K562 (cell line): ENCODE data around the gene B3GNT4. TPM values are rescaled to one million over a fixed set of nuclear protein-coding genes. Genes with fewer than 3 reads are reported as not detected.
A peak's percentile ranks its signal among the peaks of the same experiment; 100 is the strongest.

ENCODE experiments used
- ATAC-seq: fragments of 200-7000 bp; cut with Tn5 transposase; 3 replicates; pipeline ENCODE4 v1.9.1; 2020; ENCODE audit warnings: moderate library complexity
- BruUV-seq: library from RNA; stranded (reverse); fragments of 400-500 nt; replicated peaks from 2 replicates; lab custom pipeline; 2021; lab: Mats Ljungman, UMichigan
- CTCF ChIA-PET: fragments of 300-600 bp; formaldehyde crosslinking; extraction: SDS; loops from one replicate; lab custom pipeline; 2021; ENCODE audit warnings: low intra/inter-chr PET ratio; lab: Yijun Ruan, JAX
- POLR2A ChIA-PET: fragments of 300-600, 350-650 bp; sonication (Branson Sonifier 250); formaldehyde crosslinking; extraction: SDS; loops from one replicate; lab custom pipeline; 2021; ENCODE audit warnings: antibody characterized with exemption, inconsistent platforms; lab: Yijun Ruan, JAX
- DNase-seq, 4 experiments: peaks; one replicate each; pipeline versions ENCODE4 v3.0.0 to v3.0.0-alpha.2; 2011 to 2018; ENCODE audit warnings: low spot score in 3 of 4, mixed read lengths in 3 of 4; ENCODE audit errors: extremely low read depth in 1 of 4
- FAIRE-seq: peaks from 2 replicates; lab custom pipeline; 2011; peaks lifted over from hg19 to GRCh38; lab: Jason Lieb, UNC
- H2AFZ ChIP-seq: 2 replicates; pipeline ENCODE4 v1.6.0; 2011; ENCODE audit warnings: low read depth, low read length, control low read depth, inconsistent platforms
- H3K27ac ChIP-seq: fragments of 200-600 bp; 3 replicates; pipeline ENCODE4 v1.8.0; 2011; ENCODE audit warnings: low read depth, mild to moderate bottlenecking, control low read depth, inconsistent platforms, low read length, moderate library complexity, mixed read lengths; ENCODE audit errors: extremely low read depth
- H3K27me3 ChIP-seq, 2 experiments: fragments of 300-600 bp in 1 of 2; 2 replicates in 1 of 2; 3 replicates in 1 of 2; pipeline versions ENCODE4 v1.6.0 to v1.8.0; 2011; ENCODE audit warnings: inconsistent platforms in 2 of 2, low read length in 2 of 2, mild to moderate bottlenecking in 1 of 2, mixed read lengths in 1 of 2, moderate library complexity in 1 of 2; ENCODE audit not compliant: control insufficient read depth in 2 of 2, insufficient read depth in 2 of 2
- H3K36me3 ChIP-seq: fragments of 300-600 bp; 3 replicates; pipeline ENCODE4 v1.8.0; 2011; ENCODE audit warnings: mild to moderate bottlenecking, low read length, inconsistent platforms; ENCODE audit not compliant: control insufficient read depth, insufficient read depth
- H3K4me1 ChIP-seq, 2 experiments: fragments of 200-600 bp in 1 of 2; replicated peaks in 1 of 2; 2 replicates in 1 of 2; 3 replicates in 1 of 2; pipeline versions ENCODE4 v1.5.1 to v1.8.0; 2011; ENCODE audit warnings: inconsistent platforms in 2 of 2, low read length in 2 of 2, mild to moderate bottlenecking in 1 of 2, mixed read lengths in 1 of 2, moderate library complexity in 1 of 2; ENCODE audit not compliant: control insufficient read depth in 2 of 2, insufficient read depth in 2 of 2
- H3K4me2 ChIP-seq: 2 replicates; pipeline ENCODE4 v1.6.1; 2011; ENCODE audit warnings: low read length, control low read depth, inconsistent platforms, mixed read lengths; ENCODE audit not compliant: insufficient read depth
- H3K4me3 ChIP-seq: fragments of 200-600 bp; sonication (generic), shearing (Covaris generic); 2 replicates; pipeline ENCODE4 v1.5.1; 2016; ENCODE audit warnings: control low read depth, inconsistent platforms
- H3K79me2 ChIP-seq: fragments of 200-600 bp; 3 replicates; pipeline ENCODE4 v1.8.0; 2011; ENCODE audit warnings: low read length, inconsistent platforms; ENCODE audit not compliant: control insufficient read depth, insufficient read depth
- H3K9ac ChIP-seq, 2 experiments: 2 replicates each; pipeline versions ENCODE4 v1.6.0 to v1.6.1; 2011; ENCODE audit warnings: low read depth in 2 of 2, low read length in 2 of 2, control low read depth in 1 of 2, inconsistent platforms in 1 of 2, mild to moderate bottlenecking in 1 of 2, mixed read lengths in 1 of 2; ENCODE audit not compliant: insufficient read depth in 1 of 2
- H3K9me1 ChIP-seq: one replicate; pipeline ENCODE4 v1.6.0; 2011; ENCODE audit warnings: inconsistent platforms, mild to moderate bottlenecking, low read length, moderate library complexity; ENCODE audit not compliant: control insufficient read depth, insufficient read depth
- H3K9me3 ChIP-seq: replicated peaks from 2 replicates; pipeline ENCODE4 v1.5.1; 2011; ENCODE audit warnings: low read depth, low read length, inconsistent platforms; ENCODE audit not compliant: control insufficient read depth, insufficient read depth
- H4K20me1 ChIP-seq: replicated peaks from 2 replicates; pipeline ENCODE4 v1.6.1; 2011; ENCODE audit warnings: low read length, inconsistent platforms, mixed read lengths; ENCODE audit not compliant: control insufficient read depth, insufficient read depth
- CHD1 ChIP-seq: fragments of 200-600 bp; sonication (generic); IDR thresholded peaks from one replicate; pipeline ENCODE4 v1.6.1; 2012; ENCODE audit warnings: mild to moderate bottlenecking, moderate library complexity, low read length, inconsistent platforms
- DPF2 ChIP-seq: fragments of 450-650 bp; IDR thresholded peaks from 2 replicates; pipeline ENCODE4 v1.6.1; 2016
- ELF4 ChIP-seq: fragments of 450-650 bp; formaldehyde crosslinking; IDR thresholded peaks from 2 replicates; pipeline ENCODE4 v1.4.0; 2022; ENCODE audit warnings: missing genetic modification characterization
- ERF ChIP-seq: fragments of 450-650 bp; formaldehyde crosslinking; IDR thresholded peaks from 2 replicates; pipeline ENCODE4 v1.4.0; 2020; ENCODE audit warnings: mild to moderate bottlenecking, mixed read lengths
- ESRRA ChIP-seq: fragments of 450-650 bp; IDR thresholded peaks from 2 replicates; pipeline ENCODE4 v1.6.1; 2014; ENCODE audit warnings: low read depth, mild to moderate bottlenecking, moderate library complexity, borderline replicate concordance
- MECOM ChIP-seq: fragments of 250-450 bp; sonication (Bioruptor Pico); IDR thresholded peaks from 2 replicates; pipeline ENCODE4 v1.8.0; 2022; ENCODE audit warnings: inconsistent platforms
- NFE2 ChIP-seq: IDR thresholded peaks from 2 replicates; pipeline ENCODE4 v1.6.1; 2014; ENCODE audit warnings: antibody characterized with exemption, low read depth
- PURB ChIP-seq: sonication (generic); formaldehyde crosslinking; IDR thresholded peaks from 2 replicates; pipeline ENCODE4 v1.9.0; 2021; ENCODE audit warnings: low read depth, mild to moderate bottlenecking, missing genetic modification reagents
- TAF15 ChIP-seq: fragments of 200-400 bp; formaldehyde crosslinking; IDR thresholded peaks from 2 replicates; pipeline ENCODE4 v1.6.1; 2017; ENCODE audit warnings: mild to moderate bottlenecking, low read depth, low read length, moderate library complexity
- ZBTB40 ChIP-seq, 2 experiments: fragments of 450-650 bp in 1 of 2; sonication (generic) in 1 of 2; formaldehyde crosslinking in 1 of 2; IDR thresholded peaks; 2 replicates each; pipeline versions ENCODE4 v1.7.1 to v1.9.0; 2016 to 2022; ENCODE audit warnings: inconsistent platforms in 1 of 2, mild to moderate bottlenecking in 1 of 2, missing genetic modification reagents in 1 of 2
- ZNF12 ChIP-seq: sonication (generic); formaldehyde crosslinking; IDR thresholded peaks from 2 replicates; pipeline ENCODE4 v1.4.0; 2020; ENCODE audit warnings: mild to moderate bottlenecking, missing genetic modification reagents
- ZNF197 ChIP-seq: fragments of 200-800 bp; sonication (Bioruptor generic); IDR thresholded peaks from 2 replicates; pipeline ENCODE4 v1.6.1; 2016; ENCODE audit warnings: low read depth, missing genetic modification characterization, missing compliant biosample characterization
- ZNF274 ChIP-seq: IDR thresholded peaks from 2 replicates; pipeline ENCODE4 v1.6.1; 2011; ENCODE audit warnings: low read depth, mild to moderate bottlenecking, low read length, moderate library complexity, borderline replicate concordance
- WGBS: fragments of 100-300 bp; shearing (Covaris generic); methylation state at CpG from one replicate; pipeline ENCODE4 v1.1.6; 2016; ENCODE audit warnings: low coverage, mixed read lengths; ENCODE audit not compliant: insufficient coverage; ENCODE audit errors: missing lambda C conversion rate; 5-methylcytosine and 5-hydroxymethylcytosine counted together
- in situ Hi-C: fragments of 300-500 bp; cut with MboI; formaldehyde crosslinking; loops from 4 replicates; pipeline ENCODE4 v1.15.0; 2018; ENCODE audit warnings: inconsistent platforms, mixed read lengths
- intact Hi-C: fragments of 100-400 bp; cut with micrococcal nuclease; formaldehyde crosslinking; loops from 2 replicates; pipeline ENCODE4 v1.14.2; 2022
- polyA plus RNA-seq, 8 experiments: library from polyadenylated mRNA; depleted of rRNA in 4 of 8; stranded (reverse) in 5 of 8; unstranded in 3 of 8; fragments of >200 nt; fragmentation: Nextera tagmentation in 2 of 8; fragmentation: Illumina TruSeq in 1 of 8; extraction: Ambion mirVana in 2 of 8; extraction: Trizol in 1 of 8; gene quantifications; 2 replicates each; pipeline versions ENCODE4 v1.2.1 to v1.2.3, GENCODE V29; 2011 to 2014; ENCODE audit warnings: inconsistent platforms in 1 of 8, missing spikeins in 1 of 8
- total RNA-seq, 7 experiments: library from RNA; depleted of rRNA in 6 of 7; stranded (reverse); fragments of >200 nt in 6 of 7; fragmentation: Illumina TruSeq in 2 of 7; extraction: Trizol in 2 of 7; gene quantifications; 2 replicates each; pipeline versions ENCODE4 v1.2.1 to v1.2.3, GENCODE V29; 2011 to 2021; ENCODE audit warnings: low replicate concordance in 1 of 7

B3GNT4 gene
- total and polyA plus RNA-seq, 9 of the 15 experiments (the other 6 are each of a cell fraction or from before 2014, with no cell fraction given), result 0.17 to 3.2 (median 1.3) TPM

GRCh38 chr12:122226366-122227125 is 23.0 kb downstream of the B3GNT4 start:
- Histone ChIP-seq H3K79me2 (peaks cover 40% of the 10 kb centered on the region), H3K27ac (peak overlapping the region; percentile 47; the same call in 1 of the 3 replicates), H3K36me3 (peaks cover 39% of the 10 kb centered on the region), H3K4me3 (peak overlapping the region; percentile 32), H2AFZ (peak overlapping the region; percentile 89), H3K4me1 (peaks cover 21 to 42% of the 10 kb centered on the region in 2 experiments), H4K20me1 (peaks cover 5% of the 10 kb centered on the region; the same call in 1 of the 2 replicates), H3K27me3 (no peaks in the 10 kb centered on the region), H3K9me1 (no peaks in the 10 kb centered on the region), H3K4me2 (peak overlapping the region; percentile 81), H3K9ac (peak overlapping the region; percentile 23 to 88; a peak in 3 of 4 replicates), H3K9me3 (no peaks in the 10 kb centered on the region)
- ChIA-PET POLR2A (interaction anchor here (0.6 to 11.0 kb wide), 7 partner anchors 10 to 626 kb away, joined by 3 to 149 read pairs (median 4); partner anchors contain the start of gene B3GNT4), CTCF (no interaction called here)
- FAIRE-seq, result no peak
- in situ Hi-C loops, result no loop called here
- intact Hi-C loops, result loop anchor here (5.0 kb wide), 1 partner anchor 41 kb away; the partner anchor contains the start of gene VPS33A
- no peak for DNase-seq
- BruUV-seq, result no TSS peak
- WGBS, result 12% methylated on average over 31 of the region's 55 CpGs
- ATAC-seq, result peak; percentile 81
- TF ChIP-seq ERF (CRISPR knock-in tag) (0 out of 2 replicates have a peak, but pooled peaks have one; percentile 74), TAF15 (no peak), ZNF197 (CRISPR knock-in tag) (no peak), CHD1 (no peak), NFE2 (no peak), MECOM (no peak), DPF2 (no peak), ZBTB40 (IDR thresholded peaks at IDR 0.05) (no peak), ZBTB40 (CRISPR knock-in tag; IDR thresholded peaks at IDR 0.05) (peak; percentile 79), ESRRA (no peak), ZNF274 (no peak), ZNF12 (CRISPR knock-in tag) (peak; percentile 81; the same call in 1 of the 2 replicates), PURB (CRISPR knock-in tag) (no peak), ELF4 (CRISPR knock-in tag) (no peak)
